GM18499 (cell line): ENCODE results near the gene SLC41A1.
"Not testable (repeated sequence)": the region's sequence is repeated elsewhere in the genome, so short reads cannot be mapped to it uniquely, and the experiment has no call there.

Experiments
- ATAC-seq: cut with Tn5 transposase; IDR thresholded peaks from one replicate; pipeline ENCODE4 v1.9.1; 2021; ENCODE audit warnings: moderate number of reproducible peaks; ENCODE audit not compliant: insufficient read depth, unreplicated experiment

SLC41A1 gene

GRCh38 chr1:205812878-205813754 lies at the start of gene SLC41A1:
Gene SLC41A1, minus strand, starts transcription at chr1:205813198. Its CDS starts 2,757 bp downstream, at chr1:205810441.
- ATAC-seq = no peak

- ATAC-seq = no peak
These were observed 48.5 kb upstream of the SLC41A1 start for GRCh38 chr1:205861540-205861939.

- no peak for ATAC-seq
These were observed 45.4 kb upstream of the SLC41A1 start for GRCh38 chr1:205858141-205858961.

GRCh38 chr1:205857501-205857900 lies 44.5 kb upstream of the SLC41A1 start:
- ATAC-seq = not testable (repeated sequence)

GRCh38 chr1:205856433-205856832 lies 43.4 kb upstream of the SLC41A1 start:
- no peak for ATAC-seq

GRCh38 chr1:205852969-205853368 lies 40.0 kb upstream of the SLC41A1 start:
- no peak for ATAC-seq

GRCh38 chr1:205851993-205852392 lies 39.0 kb upstream of the SLC41A1 start:
- no peak for ATAC-seq

GRCh38 chr1:205849619-205850355 lies 36.8 kb upstream of the SLC41A1 start, which contains the start of gene PM20D1:
Gene PM20D1, minus strand, starts transcription at chr1:205850132. Its CDS starts 60 bp downstream, at chr1:205850072.
- ATAC-seq = peak; percentile 94

GRCh38 chr1:205843036-205843859 lies 30.2 kb upstream of the SLC41A1 start:
- no peak for ATAC-seq

GRCh38 chr1:205842229-205842628 lies 29.2 kb upstream of the SLC41A1 start:
- ATAC-seq = no peak

- ATAC-seq = no peak
These were observed 27.3 kb upstream of the SLC41A1 start for GRCh38 chr1:205840146-205840923.

GRCh38 chr1:205837382-205837970 lies 24.5 kb upstream of the SLC41A1 start:
- ATAC-seq = no peak

- ATAC-seq = no peak
These were observed 21.8 kb upstream of the SLC41A1 start for GRCh38 chr1:205834751-205835150.

- no peak for ATAC-seq
These were observed 19.3 kb upstream of the SLC41A1 start for GRCh38 chr1:205832326-205832751.

GRCh38 chr1:205827623-205828022 lies 14.6 kb upstream of the SLC41A1 start:
- no peak for ATAC-seq

GRCh38 chr1:205826995-205827394 lies 14.0 kb upstream of the SLC41A1 start:
- ATAC-seq = no peak

GRCh38 chr1:205826016-205826806 lies 13.2 kb upstream of the SLC41A1 start:
- ATAC-seq = peak; percentile 53

GRCh38 chr1:205824180-205824579 lies 11.2 kb upstream of the SLC41A1 start:
- no peak for ATAC-seq
